ENCODE measurements around the gene OR10D3.
"Not testable (repeated sequence)": the region's sequence is repeated elsewhere in the genome, so short reads cannot be mapped to it uniquely, and the experiment has no call there.

The OR10D3 gene, protein sequence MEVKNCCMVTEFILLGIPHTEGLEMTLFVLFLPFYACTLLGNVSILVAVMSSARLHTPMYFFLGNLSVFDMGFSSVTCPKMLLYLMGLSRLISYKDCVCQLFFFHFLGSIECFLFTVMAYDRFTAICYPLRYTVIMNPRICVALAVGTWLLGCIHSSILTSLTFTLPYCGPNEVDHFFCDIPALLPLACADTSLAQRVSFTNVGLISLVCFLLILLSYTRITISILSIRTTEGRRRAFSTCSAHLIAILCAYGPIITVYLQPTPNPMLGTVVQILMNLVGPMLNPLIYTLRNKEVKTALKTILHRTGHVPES

DNA sequence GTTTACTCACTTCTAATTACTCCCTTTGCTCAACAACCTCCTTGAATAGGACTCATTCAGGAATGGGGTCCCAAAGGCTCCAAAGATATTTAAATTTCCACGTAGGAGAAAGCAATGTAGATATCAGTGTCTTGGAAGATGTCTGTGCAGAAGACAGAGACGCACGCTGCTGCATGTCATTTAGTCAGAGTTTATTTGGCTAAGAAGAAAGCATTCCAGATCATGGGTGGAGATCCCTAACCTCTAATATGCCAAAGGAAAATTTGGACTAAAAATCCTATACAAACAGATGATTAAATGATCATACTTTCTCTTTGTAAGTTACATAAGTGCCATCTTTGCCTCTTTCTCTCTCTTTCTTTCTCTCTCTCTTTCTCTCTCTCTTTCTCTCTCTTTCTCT, at the start of gene OR10D3:
Gene OR10D3, plus strand, starts transcription at position 278 of the 400 bp plus-strand sequence. CDS start 1,925 bp downstream, outside the sequence.
- no peak for DNase-seq

DNA sequence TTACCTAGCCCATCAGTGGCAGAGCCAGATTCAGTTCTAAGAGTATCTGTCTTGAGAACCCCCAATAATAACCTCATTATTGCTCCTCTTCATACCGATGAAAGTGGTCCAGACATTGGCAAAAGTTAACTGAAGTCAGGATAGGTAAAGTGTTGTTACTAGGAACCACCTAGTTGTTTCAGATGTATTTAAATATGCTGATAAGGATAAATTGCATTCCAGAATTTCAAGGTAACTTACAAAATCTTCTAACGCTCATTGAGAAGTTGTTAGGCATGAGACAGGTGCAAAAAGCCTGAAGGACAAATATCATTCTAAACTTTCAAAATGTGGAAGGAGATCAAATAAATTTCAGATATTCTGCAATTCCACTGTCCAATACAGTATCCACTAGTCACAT, 40.1 kb upstream of the OR10D3 start:
- no peak for DNase-seq

DNA sequence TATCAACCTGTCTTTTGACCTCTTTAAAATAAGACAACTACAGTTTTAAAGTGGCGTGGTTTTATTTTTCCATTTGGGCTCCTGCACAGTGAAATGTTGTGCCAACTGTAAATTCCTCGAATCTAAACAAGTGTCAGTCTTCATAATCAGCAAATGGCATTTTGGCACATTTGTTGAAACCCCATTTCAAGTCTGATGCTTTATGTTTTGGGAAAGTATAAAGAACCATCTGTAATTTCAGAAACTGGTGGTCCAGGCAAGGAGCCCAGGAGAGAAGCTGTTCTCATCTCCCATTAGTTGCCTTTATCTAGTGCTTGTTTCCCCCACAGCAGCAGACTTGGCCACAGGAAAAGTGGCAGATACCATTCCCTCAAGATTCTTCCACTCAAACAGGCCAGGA, 35.2 kb upstream of the OR10D3 start:
- DNase-seq: no peak

DNA sequence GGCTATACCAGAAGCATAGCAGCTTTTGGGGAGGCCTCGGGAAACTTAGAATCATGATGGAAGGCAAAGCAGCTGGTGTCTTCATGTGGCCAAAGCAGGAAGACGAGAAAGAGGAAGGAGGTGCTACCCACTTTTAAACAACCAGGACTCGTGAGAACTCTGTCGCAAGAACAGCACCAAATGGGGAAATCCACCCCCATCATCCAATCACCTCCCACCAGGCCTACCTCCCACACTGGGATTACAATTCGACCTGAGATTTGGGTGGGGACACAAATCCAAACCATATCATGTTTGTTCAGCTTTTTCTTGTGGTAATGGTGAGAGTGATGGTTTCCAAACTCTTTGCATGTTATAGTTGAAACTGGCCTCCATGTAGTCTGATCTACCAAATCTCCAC, 32.5 kb upstream of the OR10D3 start:
- DNase-seq: no peak

DNA sequence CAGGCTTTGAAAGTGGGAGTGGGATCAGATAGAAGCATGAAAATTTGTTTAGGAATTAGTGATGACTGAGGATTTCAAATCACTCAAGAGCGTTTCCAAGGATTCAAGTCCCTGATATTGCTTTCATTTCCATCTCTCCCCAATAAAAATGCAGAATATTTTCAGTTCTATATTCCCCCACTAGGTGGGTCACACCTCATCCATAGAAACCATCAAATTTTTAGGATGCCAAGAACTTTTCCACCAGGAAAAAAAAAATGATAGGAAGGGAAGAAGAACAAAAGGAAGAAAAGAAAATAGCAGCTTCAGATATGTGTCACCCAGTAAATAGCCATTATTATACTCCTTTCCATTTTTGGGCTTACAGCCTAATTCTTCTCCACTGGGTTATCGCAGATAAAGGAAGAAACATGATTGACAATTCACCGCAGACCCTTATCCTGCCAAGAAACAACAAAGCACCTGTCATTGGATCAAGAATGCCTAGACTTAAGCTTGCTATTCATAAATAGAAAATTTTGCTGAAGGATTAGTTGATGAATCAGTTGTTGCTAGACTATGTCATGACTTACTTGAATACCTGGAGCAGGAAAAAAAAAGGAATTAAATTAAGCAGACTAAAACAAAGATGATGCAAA, 30.3 kb upstream of the OR10D3 start:
- DNase-seq: no peak

DNA sequence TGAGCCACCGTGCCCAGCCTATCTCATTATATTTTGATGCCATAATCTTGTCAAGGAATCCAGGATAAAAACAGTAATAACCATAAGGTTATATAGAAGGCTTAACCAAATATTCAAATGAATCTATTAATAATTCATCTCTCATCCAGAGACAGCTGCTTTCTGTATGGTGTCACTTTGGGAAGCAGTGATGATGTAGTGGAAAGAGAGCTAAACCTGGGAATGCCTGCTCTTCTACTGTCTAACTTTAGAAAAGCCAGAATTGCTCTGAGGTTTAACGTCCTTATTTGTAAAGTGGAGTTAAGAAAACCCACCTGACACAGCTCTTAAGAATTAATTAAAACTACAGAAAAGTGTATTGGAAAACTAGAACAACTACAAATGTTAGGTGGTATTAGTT, 29.3 kb upstream of the OR10D3 start:
- no peak for DNase-seq

DNA sequence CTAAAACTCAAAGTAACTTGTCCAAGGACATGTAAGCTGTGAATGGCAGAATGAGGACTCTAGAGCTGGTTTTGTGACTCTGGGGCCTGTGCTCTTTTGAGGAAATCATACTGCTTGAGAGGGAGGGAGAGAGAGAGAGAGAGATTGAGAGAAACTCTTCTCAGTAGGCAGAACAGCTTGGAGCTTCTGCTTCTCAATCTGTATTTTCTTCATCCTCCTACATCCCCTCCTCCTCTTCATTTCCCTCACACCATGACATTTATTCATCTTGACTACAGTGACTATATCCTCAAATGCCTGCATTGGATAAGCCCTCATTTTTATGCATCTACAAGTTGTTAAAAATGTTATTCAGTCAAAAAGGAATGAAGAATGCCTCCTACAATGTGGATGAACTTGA, 23.7 kb upstream of the OR10D3 start:
- DNase-seq: peak in 1 of 58 donors; percentile 3

DNA sequence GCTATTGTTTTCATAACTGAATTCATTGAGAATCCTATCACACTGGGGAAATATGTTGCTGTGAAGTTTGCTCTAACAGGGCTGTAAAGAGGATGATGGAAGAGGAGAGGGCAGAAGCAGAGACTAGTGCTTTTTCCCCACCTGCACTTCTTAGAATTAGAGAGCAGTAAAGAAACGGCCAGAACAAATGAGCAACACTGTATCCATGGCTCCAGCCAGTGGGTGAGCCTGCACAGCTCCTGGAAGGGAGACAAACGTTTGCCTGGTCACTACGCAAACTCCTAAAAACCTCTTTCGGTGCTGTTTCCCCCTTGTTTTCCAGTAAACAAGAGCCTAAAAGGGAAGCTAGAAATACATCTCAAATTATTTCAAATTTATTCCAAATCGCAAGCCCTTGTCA, 22.2 kb upstream of the OR10D3 start:
- DNase-seq: no peak

DNA sequence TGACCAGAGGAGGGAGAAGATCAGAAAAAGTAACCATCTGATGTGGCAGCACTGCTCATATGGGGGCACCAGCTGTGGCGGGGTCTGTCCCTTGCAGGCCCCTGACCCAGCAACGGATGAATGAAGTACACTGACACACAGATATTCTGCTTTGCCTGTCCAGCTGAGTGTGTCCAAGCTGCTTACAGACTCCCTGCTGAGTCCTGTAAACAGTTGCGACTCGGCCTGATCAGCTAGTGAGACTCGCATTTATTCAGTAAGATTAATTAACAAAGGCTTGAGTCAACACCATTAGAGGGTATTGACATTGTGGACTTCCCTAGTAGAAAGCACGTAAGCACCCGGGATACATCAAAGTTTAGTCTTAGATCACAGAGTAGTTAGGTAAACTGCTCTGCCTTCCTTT, 15.3 kb upstream of the OR10D3 start:
- DNase-seq: no peak

DNA sequence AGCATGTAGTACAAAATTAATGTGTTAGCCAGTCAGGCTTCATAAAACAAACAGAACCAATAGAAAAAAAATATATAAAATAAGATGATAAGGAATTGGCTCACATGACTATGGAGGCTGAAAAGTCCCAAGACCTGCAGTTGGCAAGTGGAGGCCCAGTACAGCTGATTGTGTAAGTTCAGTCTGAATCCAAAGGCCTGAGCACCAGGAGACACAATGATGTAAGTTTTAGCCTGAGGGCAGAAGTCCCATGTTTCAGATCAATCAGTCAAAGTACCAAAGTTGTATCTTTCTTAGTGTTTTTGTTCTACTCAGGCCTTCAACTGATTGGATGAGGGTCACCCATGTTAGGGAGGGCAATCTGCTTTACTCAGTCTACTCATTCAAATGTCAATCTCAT, 14.3 kb upstream of the OR10D3 start:
- no peak for DNase-seq

DNA sequence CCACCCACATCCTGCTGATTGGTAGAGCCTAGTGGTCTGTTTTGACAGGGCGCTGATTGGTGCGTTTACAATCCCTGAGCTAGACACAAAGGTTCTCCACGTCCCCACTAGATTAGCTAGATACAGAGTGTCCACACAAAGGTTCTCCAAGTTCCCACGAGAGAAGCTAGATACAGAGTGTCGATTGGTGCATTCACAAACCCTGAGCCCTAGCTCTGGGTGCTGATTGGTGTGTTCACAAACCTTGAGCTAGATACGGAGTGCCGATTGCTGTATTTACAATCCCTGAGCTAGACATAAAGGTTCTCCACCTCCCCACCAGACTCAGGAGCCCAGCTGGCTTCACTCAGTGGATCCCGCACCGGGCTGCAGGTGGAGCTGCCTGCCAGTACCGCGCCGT, 12.8 kb upstream of the OR10D3 start:
- DNase-seq: not testable (repeated sequence)

DNA sequence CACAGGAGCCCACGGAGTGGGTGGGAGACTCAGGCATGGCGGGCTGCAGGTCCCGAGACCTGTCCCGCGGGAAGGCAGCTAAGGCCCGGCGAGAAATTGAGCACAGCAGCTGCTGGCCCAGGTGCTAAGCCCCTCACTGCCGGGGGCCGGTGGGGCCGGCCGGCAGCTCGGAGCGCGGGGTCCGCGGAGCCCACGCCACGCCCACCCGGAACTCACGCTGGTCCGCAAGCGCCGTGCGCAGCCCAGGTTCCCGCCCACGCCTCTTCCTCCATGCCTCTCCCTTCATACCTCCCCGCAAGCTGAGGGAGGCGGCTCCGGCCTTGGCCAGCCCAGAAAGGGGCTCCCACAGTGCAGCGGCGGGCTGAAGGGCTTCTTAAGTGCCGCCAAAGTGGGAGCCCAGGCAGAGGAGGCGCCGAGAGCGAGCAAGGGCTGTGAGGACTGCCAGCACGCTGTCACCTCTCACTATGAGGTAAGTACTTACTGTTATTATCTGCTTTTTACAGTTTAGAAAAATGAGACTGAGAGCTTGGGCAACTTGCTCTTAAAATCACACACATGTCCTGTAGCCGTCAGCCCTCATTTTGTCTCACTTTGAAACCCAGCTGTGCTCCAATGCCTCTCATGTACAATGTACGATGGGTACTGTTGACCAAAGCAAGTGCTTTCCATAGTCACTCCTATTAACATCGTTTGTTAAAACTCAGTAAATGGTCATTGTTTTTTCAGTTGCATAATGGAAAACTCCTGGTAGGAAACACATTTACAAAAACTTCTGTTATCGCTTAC, 12.2 kb upstream of the OR10D3 start:
- DNase-seq: no peak

DNA sequence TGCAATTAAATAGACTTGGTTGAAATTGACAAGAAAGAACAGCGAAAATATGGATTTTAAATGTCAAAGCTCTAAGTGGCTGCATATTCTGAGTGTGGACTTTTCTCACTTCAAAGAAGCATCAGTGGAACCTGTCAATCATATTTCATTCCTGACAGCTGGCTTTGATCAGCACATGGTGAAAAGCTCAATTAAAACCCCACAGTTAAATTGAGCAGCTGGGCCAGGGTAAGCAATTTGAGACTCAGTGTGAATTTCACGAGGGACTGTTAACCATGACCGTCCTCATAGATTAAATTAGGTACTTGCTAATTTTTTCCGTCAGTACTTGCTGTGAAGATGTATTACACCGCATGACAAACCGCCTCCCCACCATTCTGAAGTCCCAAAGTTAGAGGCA, 11.0 kb upstream of the OR10D3 start:
- no peak for DNase-seq

DNA sequence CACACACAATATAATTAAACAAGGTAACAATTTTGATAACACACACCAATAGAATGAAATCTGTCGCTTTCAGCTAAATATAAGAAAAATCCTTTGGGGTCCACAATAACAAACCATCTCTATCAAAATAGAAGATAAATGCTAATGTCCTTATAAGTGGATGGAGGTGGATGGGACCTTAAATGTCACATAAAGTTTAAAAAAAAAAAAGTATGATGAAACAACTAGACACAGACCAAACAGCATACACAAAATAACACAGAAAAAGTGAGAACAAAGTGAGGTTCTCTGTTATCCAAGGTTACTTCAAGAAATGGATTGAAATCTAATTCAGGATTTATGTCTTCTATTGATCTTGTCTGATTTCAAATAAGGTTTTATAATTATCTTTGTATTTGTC, 10.5 kb upstream of the OR10D3 start:
- DNase-seq: no peak

DNA sequence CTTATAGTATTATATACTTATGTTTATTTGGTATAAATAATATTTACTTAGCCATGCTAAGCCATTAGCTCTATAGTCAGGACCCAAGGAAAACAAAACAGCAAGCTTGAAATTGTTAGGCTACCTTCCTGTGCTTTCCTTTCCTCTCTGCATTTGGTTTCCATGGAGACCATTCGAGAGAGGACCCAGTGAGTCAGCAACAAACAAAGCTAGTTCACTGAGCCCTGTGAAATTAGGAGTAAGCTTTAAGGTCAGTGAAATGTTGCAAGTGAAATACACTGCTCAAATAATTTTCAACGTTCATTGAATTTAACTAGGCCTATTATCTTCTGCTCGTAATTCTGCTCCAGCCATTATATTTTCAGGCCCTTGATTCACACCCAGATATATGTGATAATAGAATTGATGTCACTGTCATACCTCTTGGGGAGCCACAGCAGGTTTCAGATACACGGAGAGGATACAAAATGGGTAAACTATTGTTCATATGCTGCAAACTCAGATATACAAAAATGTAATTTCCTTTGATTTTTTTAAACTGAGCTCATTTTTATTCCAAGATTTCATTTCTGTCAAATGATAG, 9.1 kb upstream of the OR10D3 start:
- DNase-seq: peak in 7 of 58 donors; percentile 3 to 44 (median 18)

DNA sequence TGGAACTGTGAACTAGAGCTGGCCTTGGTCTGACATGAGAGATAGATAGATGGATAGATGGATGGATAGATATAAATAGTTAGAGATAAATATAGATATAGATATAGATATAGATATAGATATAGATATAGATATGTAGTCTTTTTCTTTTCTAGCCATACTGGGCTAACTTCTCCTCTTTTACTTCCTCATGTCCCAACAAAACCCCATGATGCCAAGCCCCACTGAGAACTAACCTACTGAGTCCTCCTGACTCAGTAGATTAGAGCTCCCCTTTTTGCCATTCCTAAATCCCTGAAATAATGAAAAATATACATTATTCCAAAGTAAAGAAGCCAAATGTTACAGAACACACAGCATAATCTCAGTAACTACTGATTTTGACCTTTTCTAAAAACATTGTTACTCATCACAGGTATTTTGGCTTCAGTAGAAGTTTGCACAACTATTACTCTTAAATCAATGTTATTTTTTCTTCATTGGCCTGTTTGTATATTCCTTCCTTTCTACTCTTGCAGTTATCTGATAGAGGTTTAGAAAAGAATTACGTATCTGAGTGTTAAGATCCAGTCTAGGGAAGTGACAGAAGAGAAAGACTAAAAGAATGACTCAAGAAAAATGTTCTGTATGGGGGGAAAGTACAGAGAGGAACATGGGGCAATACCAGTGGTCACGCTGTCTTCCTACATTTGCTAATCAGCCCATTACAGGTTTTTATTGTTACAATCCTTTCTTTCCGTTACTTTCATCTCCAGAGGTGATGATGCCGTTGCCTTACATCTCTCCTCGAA, 6.0 kb upstream of the OR10D3 start:
- no peak for DNase-seq

DNA sequence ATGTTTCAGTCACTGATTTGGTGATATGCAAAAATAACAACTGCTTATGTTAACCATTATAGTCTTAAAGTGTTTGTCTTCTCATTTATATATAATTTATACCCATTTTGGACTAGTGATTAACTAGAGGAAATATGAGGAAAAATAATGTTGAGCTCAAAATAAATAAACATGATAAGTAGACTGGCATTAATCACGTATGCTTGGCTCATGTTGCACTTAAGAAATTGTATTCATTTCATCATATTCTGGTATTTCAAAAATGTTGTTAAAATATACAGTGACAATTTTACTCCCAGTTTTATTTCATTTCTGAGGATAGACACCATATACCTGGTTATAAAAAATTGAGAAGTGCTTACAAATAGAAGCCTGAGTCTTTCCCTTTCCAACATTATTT, 3.8 kb upstream of the OR10D3 start:
- no peak for DNase-seq

DNA sequence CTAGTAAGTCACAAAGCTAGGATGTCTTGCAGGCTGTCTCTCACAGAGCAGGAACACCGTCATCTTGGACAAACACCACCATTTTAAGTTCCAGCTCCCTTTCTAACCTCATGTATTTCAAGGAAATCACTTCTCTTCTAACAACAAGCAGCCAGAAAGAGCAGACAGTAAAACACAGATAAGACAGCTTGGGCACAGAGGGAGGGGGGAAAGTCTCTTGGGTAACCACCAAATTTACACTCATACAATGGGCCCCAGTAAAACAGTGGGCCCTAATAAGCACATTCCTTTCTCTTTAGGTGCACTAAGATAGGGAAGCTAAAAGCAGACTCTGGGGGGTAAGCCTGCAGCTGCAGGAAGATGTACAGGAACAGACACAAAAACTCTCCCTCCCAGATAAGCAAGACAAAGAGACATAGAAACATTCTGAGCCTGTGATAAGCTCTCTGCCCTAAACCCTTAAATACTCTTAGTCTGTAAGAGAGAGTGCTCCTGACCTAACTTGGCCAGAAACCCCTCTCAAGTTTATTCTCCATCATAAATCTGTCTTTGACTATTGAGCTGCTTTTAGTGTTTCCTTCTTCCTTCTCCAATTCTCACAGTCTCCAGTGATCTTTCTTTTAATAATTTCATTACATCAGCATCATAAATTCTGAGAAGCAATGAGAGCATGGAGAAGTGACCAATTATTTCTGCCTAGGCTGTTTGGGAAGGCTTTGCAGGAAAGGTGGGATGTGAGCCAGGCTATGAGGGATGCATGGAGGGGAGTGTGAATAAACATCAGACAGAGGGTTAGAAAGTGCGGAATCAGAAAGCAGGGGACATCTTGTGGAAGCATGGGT, 7.4 kb downstream of the OR10D3 start:
- peak in 3 of 58 donors; percentile 11 to 22 (median 20) for DNase-seq

DNA sequence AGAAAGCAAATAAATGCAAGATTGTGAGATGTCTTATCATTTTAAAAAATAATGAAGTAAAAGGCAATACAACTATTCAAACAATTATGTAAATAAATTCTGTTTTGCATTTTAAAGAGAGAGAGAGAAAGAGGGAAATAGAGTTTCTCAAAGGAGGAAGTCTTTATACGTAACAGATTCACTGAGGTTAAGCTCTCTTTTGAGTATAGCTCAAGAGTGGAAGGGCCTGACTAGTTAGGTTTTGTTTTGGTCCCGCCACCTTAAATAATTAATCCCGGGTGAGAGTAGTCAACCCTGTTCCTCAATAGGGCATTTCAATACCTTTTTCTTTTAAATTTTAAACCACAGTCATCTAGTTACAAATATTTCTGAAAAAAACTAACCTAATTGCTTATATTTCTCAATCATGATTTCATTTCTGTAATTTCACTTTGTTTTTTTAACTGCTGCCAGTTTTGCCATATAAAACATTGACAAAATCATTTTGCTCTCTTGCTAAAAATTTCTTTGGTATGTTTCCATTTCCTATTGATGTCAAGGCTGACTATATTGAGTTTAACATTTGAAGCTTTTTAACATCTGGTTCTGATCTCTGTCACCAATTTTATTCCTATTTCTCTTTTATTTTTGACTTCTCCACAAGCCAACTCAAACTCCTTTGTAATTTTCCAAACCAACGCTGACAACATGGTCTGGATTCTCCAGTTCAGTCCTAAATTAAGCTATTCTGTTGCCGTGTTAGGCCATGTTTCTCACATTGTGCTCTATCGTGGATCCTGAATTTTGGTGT, 10.3 kb downstream of the OR10D3 start:
- DNase-seq: no peak
